Ovary (tissue), 3 donors: ENCODE measurements around the gene B3GNT5.

Experiments used
- CTCF ChIP-seq, 3 donors: fragments of 450-650 bp in 2 of 3; fragments of 200-600 bp in 1 of 3; IDR thresholded peaks; one replicate each; pipeline versions ENCODE4 v1.5.1 to v1.8.0; 2016 to 2022; ENCODE audit warnings: antibody characterized with exemption in 3 of 3, mild to moderate bottlenecking in 1 of 3
- POLR2A ChIP-seq: fragments of 450-650 bp; IDR thresholded peaks from one replicate; pipeline ENCODE4 v1.6.1; 2017; ENCODE audit warnings: antibody characterized with exemption, mild to moderate bottlenecking, moderate library complexity
- donor health status: DM: no; HTN: no; CAD: no.

GRCh38 chr3:183317886-183318865 lies 65.1 kb downstream of the B3GNT5 start:
- no peak for TF ChIP-seq CTCF (IDR thresholded peaks at IDR 0.05)
- TF ChIP-seq POLR2A, result no peak
